Keratinocyte (primary cell): ENCODE data around the gene SOAT1.
A peak's percentile ranks its signal among the peaks of the same experiment; 100 is the strongest.

Source experiments
- CTCF ChIP-seq, 3 experiments: IDR thresholded peaks in 1 of 3; conservative IDR thresholded peaks in 1 of 3; optimal IDR thresholded peaks in 1 of 3; 2 replicates in 2 of 3; 3 replicates in 1 of 3; pipeline versions ENCODE3 to v1.5.1; 2011; ENCODE audit warnings: low read length in 3 of 3, mild to moderate bottlenecking in 3 of 3, moderate library complexity in 2 of 3, control low read depth in 1 of 3, inconsistent platforms in 1 of 3; ENCODE audit not compliant: insufficient read depth in 2 of 3; ENCODE audit errors: extremely low read depth in 1 of 3
- EZH2 ChIP-seq: IDR thresholded peaks from one replicate; pipeline ENCODE4 v1.6.1; 2012; ENCODE audit warnings: inconsistent platforms, mild to moderate bottlenecking, low read length, moderate library complexity

- peak in 2 of 3 experiments; percentile 18 to 41 for TF ChIP-seq CTCF (optimal IDR thresholded peaks at IDR 0.05 in 1 of 3, IDR thresholded peaks at IDR 0.05 in 1 of 3, conservative IDR thresholded peaks at IDR 0.05 in 1 of 3; ENCODE audit: extremely low read depth in 1 of 3, insufficient read depth in 2 of 3, low read length in 3 of 3)
- TF ChIP-seq EZH2, result no peak
Observed at GRCh38 chr1:179293340-179294327, at the start of gene SOAT1.
